Heart right ventricle (tissue), 16 donors: Measurements from ENCODE around the gene PLCB1. TPM values are rescaled to one million over a fixed set of nuclear protein-coding genes. Genes with fewer than 3 reads are reported as not detected.
"Not testable (repeated sequence)": the region's sequence is repeated elsewhere in the genome, so short reads cannot be mapped to it uniquely, and the experiment has no call there.

Source experiments
- ATAC-seq, 8 donors: fragments of 200-7000 bp; cut with Tn5 transposase; one replicate each; pipeline ENCODE4 v1.9.1; 2020; ENCODE audit warnings: mild to moderate bottlenecking in 8 of 8, moderate library complexity in 8 of 8, moderate number of reproducible peaks in 1 of 8
- DNase-seq, 2 donors: peaks; one replicate each; pipeline ENCODE4 v3.0.0-alpha.2; 2020
- H3K27ac ChIP-seq, 10 donors: fragments of 200-600 bp; sonication (generic) in 2 of 10; one replicate each; pipeline versions ENCODE4 v1.5.0 to v1.8.0; 2020 to 2022; ENCODE audit warnings: mild to moderate bottlenecking in 3 of 10
- H3K27me3 ChIP-seq, 7 donors: fragments of 200-600 bp; one replicate each; pipeline ENCODE4 v1.8.0; 2021 to 2022; ENCODE audit warnings: mild to moderate bottlenecking in 2 of 7
- H3K36me3 ChIP-seq, 9 donors: fragments of 200-600 bp; sonication (generic) in 1 of 9; one replicate each; pipeline versions ENCODE4 v1.5.0 to v1.8.0; 2020 to 2022; ENCODE audit warnings: mild to moderate bottlenecking in 2 of 9
- H3K4me1 ChIP-seq, 9 donors: fragments of 200-600 bp; sonication (generic) in 1 of 9; one replicate each; pipeline versions ENCODE4 v1.5.0 to v1.8.0; 2020 to 2022; ENCODE audit warnings: mild to moderate bottlenecking in 4 of 9
- H3K4me3 ChIP-seq, 10 donors: fragments of 200-600 bp; sonication (generic) in 2 of 10; one replicate each; pipeline versions ENCODE4 v1.5.0 to v1.8.0; 2020 to 2022; ENCODE audit warnings: mild to moderate bottlenecking in 7 of 10, moderate library complexity in 2 of 10
- H3K9me3 ChIP-seq, 11 donors: fragments of 200-600 bp in 10 of 11; sonication (generic) in 2 of 11; one replicate each; pipeline versions ENCODE4 v1.5.0 to v1.8.0; 2013 to 2022; ENCODE audit warnings: mild to moderate bottlenecking in 2 of 11, control low read depth in 1 of 11, moderate library complexity in 1 of 11
- WGBS, 2 donors: extraction: QIAGEN DNeasy Blood & Tissue Kit; methylation state at CpG; one replicate each; pipeline ENCODE4 v1.1.7; 2013; ENCODE audit warnings: inconsistent platforms in 1 of 2; 5-methylcytosine and 5-hydroxymethylcytosine counted together
- intact Hi-C, 10 donors: fragments of 100-400 bp; cut with DNase I; formaldehyde crosslinking; loops; one replicate each; pipeline versions ENCODE4 v1.11.1 to v1.14.2; 2022
- polyA plus RNA-seq, 2 donors: library from polyadenylated mRNA; stranded (reverse); fragments of 200-250 nt; gene quantifications; one replicate each; pipeline ENCODE4 v1.2.3, GENCODE V29; 2013
- total RNA-seq, 10 donors: library from RNA; stranded (reverse); fragmentation: NEBNext Ultra II Directional in 3 of 10; extraction: Animal tissue kit (Norgen Biotek cat#: 25700) in 3 of 10; gene quantifications; one replicate each; pipeline versions ENCODE4 v1.2.1 to v1.2.4, GENCODE V29; 2021 to 2023
- TF ChIP-seq, protein P1 (sequence below), 9 donors: fragments of 200-600 bp; sonication (generic) in 2 of 9; IDR thresholded peaks; one replicate each; pipeline versions ENCODE4 v1.5.0 to v1.8.0; 2021 to 2022; ENCODE audit warnings: antibody characterized with exemption in 9 of 9, mild to moderate bottlenecking in 5 of 9, moderate library complexity in 1 of 9
- donor health status: Arrhythmogenic right ventricular cardiomyopathy.
- donor health status: ischemic (EF 13 %, LVEDD 7.1; RV severe dilation, severe dysfunction).
- donor health status: healthy with polysubstance abuse.
- donor health status: DM: no; HTN: yes; CAD: no.
- donor health status: DM: no; HTN: no; CAD: no.
- donor health status: ischemic (EF 25% LVEDD 6.9; RV normal size, moderate dysfunction).
- donor health status: ischemic (EF 25% LVEDD 5.7; RV mildly dilated, moderate dysfunction).
- donor health status: healthy.
- donor health status: DM: yes; HTN: yes; CAD: no.
- donor health status: Ischemic cardiomyopathy.
- donor health status: ischemic (EF 35%, LVEDD 5.7; RV mildly dilated, moderate dysfunction).
- donor health status: nonischemic (EF 11% LVEDD 7.7; RV severe dilation, severe dysfunction).
- donor health status: DM: yes; HTN: yes; CAD: no.
- donor health status: PGD.
- donor health status: ischemic (EF 29% LVEDD 5.4; RV normal size, mild dysfunction).
- donor health status: nonischemic (EF 23%, LVEDD 6.1; RV moderate dilation, normal function).

Gene PLCB1
- total and polyA plus RNA-seq, 12 donors = 2.2 to 12.7 (median 7.1) TPM

GRCh38 chr20:8457978-8458377, 325.9 kb downstream of the PLCB1 start:
- peaks cover 0 to 10% (median 0%) of the 10 kb centered on the region in 9 donors for H3K4me1 ChIP-seq
- no peaks in the 10 kb centered on the region for H3K36me3 ChIP-seq
- 74 to 82% methylated on average over 4 of the region's 4 CpGs for WGBS, 2 donors

GRCh38 chr20:8461186-8461585, 329.1 kb downstream of the PLCB1 start:
- Histone ChIP-seq H3K9me3 (peaks cover 0 to 19% (median 4%) of the 10 kb centered on the region in 11 donors), H3K4me1 (peaks cover 0 to 10% (median 0%) of the 10 kb centered on the region in 9 donors), H3K36me3 (no peaks in the 10 kb centered on the region), H3K27ac (no peak overlapping the region), H3K4me3 (no peak overlapping the region), H3K27me3 (no peaks in the 10 kb centered on the region)
- TF ChIP-seq, protein P1, sequence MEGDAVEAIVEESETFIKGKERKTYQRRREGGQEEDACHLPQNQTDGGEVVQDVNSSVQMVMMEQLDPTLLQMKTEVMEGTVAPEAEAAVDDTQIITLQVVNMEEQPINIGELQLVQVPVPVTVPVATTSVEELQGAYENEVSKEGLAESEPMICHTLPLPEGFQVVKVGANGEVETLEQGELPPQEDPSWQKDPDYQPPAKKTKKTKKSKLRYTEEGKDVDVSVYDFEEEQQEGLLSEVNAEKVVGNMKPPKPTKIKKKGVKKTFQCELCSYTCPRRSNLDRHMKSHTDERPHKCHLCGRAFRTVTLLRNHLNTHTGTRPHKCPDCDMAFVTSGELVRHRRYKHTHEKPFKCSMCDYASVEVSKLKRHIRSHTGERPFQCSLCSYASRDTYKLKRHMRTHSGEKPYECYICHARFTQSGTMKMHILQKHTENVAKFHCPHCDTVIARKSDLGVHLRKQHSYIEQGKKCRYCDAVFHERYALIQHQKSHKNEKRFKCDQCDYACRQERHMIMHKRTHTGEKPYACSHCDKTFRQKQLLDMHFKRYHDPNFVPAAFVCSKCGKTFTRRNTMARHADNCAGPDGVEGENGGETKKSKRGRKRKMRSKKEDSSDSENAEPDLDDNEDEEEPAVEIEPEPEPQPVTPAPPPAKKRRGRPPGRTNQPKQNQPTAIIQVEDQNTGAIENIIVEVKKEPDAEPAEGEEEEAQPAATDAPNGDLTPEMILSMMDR (IDR thresholded peaks at IDR 0.05) = no peak
- ATAC-seq (no peak), DNase-seq (no peak)
- intact Hi-C loops = no loop called here

More at GRCh38 chr20:8457978-8458377, 325.9 kb downstream of the PLCB1 start:
- DNase-seq = no peak
- H3K27ac ChIP-seq = no peak overlapping the region
- no peak overlapping the region for H3K4me3 ChIP-seq
- TF ChIP-seq, protein P1 (IDR thresholded peaks at IDR 0.05) = no peak
- intact Hi-C loops = no loop called here
- no peaks in the 10 kb centered on the region for H3K27me3 ChIP-seq
- ATAC-seq = no peak
- no peaks in the 10 kb centered on the region for H3K9me3 ChIP-seq

DNA sequence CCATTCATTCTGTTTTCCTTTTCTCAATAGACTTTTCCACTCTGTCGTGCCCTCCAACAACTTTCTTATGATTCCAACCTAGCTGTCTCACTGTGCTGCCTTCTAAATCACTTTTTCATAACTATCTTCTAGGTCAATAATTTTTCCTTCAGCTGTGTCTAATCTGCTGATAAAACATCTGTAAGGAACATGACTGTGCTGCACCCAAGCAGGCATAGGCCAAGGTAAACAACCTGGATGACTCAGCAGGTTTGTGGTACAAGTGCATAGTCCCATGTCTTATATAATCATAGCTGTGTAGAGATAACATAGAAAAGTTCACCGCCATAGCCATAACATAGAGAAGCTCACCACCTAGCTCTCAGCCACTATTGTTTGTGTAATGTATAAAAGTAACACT, 332.3 kb downstream of the PLCB1 start:
- H3K27ac ChIP-seq = no peak overlapping the region
- no peaks in the 10 kb centered on the region for H3K27me3 ChIP-seq
- H3K4me1 ChIP-seq = no peaks in the 10 kb centered on the region
- peaks cover 0 to 19% (median 4%) of the 10 kb centered on the region in 11 donors for H3K9me3 ChIP-seq
- no peak for DNase-seq
- no peak for ATAC-seq
- no peak overlapping the region for H3K4me3 ChIP-seq
- WGBS, 2 donors = 94% methylated on average over 2 of the region's 2 CpGs
- no peaks in the 10 kb centered on the region for H3K36me3 ChIP-seq
- TF ChIP-seq, protein P1 (IDR thresholded peaks at IDR 0.05) = no peak
- intact Hi-C loops = no loop called here

DNA sequence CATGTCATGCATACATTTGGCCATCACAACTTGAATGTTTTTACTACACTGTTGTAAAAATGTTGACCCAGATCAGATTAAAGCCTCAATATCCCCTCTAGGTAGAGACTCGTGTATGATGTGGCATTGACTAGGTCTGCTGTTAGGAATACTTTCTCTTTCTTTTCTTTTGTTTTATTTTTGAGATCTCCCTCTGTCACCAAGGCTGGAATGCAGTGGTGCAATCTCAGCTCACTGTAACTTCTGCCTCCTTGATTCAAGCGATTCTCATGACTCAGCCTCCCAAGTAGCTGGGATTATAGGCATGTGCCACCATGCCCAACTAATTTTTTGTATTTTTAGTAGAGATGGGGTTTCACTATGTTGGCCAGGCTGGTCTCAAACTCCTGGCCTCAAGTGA, 334.7 kb downstream of the PLCB1 start:
- H3K4me1 ChIP-seq, ATAC-seq, H3K36me3 ChIP-seq, DNase-seq, H3K27me3 ChIP-seq, H3K27ac ChIP-seq, H3K4me3 ChIP-seq, intact Hi-C loops: not testable (repeated sequence)
- 70 to 81% methylated on average over 2 of the region's 2 CpGs for WGBS, 2 donors
- H3K9me3 ChIP-seq = peaks cover 0 to 19% (median 4%) of the 10 kb centered on the region in 11 donors

- no peaks in the 10 kb centered on the region for H3K36me3 ChIP-seq
- no peak overlapping the region for H3K27ac ChIP-seq
- peaks cover 0 to 4% (median 0%) of the 10 kb centered on the region in 11 donors for H3K9me3 ChIP-seq
- peaks cover 0 to 14% (median 0%) of the 10 kb centered on the region in 9 donors for H3K4me1 ChIP-seq
- intact Hi-C loops = loop anchor here in 1 of 10 donors (5.0 kb wide), 1 partner anchor 38 kb away; no protein-coding TSS in a partner anchor
- DNase-seq (no peak), ATAC-seq (no peak)
- TF ChIP-seq, protein P1 (IDR thresholded peaks at IDR 0.05) = no peak
- no peak overlapping the region for H3K4me3 ChIP-seq
- 83 to 89% methylated on average over 1 of the region's 1 CpG for WGBS, 2 donors
- no peaks in the 10 kb centered on the region for H3K27me3 ChIP-seq
These were observed 338.1 kb downstream of the PLCB1 start for GRCh38 chr20:8470156-8470555.
